Right renal pelvis (tissue), 4 donors: ENCODE data around the gene C2orf74. TPM values are rescaled to one million over a fixed set of nuclear protein-coding genes. Genes with fewer than 3 reads are reported as not detected.

Experiments used
- DNase-seq, 4 donors: peaks; one replicate each; pipeline ENCODE4 v3.0.0-alpha.2; 2013; ENCODE audit warnings: low read depth in 4 of 4, low spot score in 3 of 4, missing footprints in 1 of 4
- polyA plus RNA-seq, 4 donors: library from polyadenylated mRNA; unstranded; fragments of 120-200 nt; gene quantifications; one replicate each; pipeline ENCODE4 v1.2.1, GENCODE V29; 2013; ENCODE audit not compliant: insufficient read length in 4 of 4

Gene C2orf74
- polyA plus RNA-seq, 4 donors = 34.1 to 46.9 (median 43.3) TPM

- no peak for DNase-seq
Measured at GRCh38 chr2:61210332-61210981, 48.5 kb downstream of the C2orf74 start.

DNA sequence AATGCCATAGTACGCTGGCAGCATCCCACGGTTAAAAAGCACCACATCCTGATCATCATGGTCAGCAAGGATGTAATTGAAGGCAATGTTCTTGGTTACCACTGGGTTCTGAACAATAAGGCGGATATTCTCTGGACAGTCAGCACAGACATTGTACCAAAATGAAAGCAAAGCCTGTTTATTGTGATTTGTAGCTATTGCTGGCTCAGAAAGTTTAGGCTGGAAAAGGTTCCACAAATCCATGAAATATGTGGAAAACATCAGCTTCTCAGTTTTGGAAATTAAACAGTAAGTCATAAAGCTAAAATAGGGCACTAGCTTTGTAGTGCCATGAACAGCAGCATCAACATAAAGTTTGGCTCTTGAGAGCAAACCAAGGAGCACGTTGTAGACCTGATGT, 52.2 kb downstream of the C2orf74 start:
- DNase-seq = no peak

Other genes with a start within 250 kb of the C2orf74 start
- gene PEX13, start 144.5 kb upstream of the C2orf74 start, polyA plus RNA-seq = 10 to 100 TPM; 28.8 to 34.1 (median 29.6) TPM
- gene PUS10, start 143.9 kb upstream of the C2orf74 start, polyA plus RNA-seq = 10 to 100 TPM; 10.4 to 13.2 (median 12.3) TPM
- 10 to 100 TPM; 11.4 to 15.7 (median 13.6) TPM for gene SANBR, start 96.3 kb upstream of the C2orf74 start, polyA plus RNA-seq